ENCODE measurements around the gene IMP3. TPM values are rescaled to one million over a fixed set of nuclear protein-coding genes. Genes with fewer than 3 reads are reported as not detected.
"Not testable (repeated sequence)": the region's sequence is repeated elsewhere in the genome, so short reads cannot be mapped to it uniquely, and the experiment has no call there.

IMP3 gene
- total RNA-seq, 1 donor from 2014 or later, result 43.3 TPM

- peak; percentile 23 for ATAC-seq
- intact Hi-C loops (cut with DNase I), result no loop called here
- DNase-seq (ENCODE audit: missing footprints), result no peak
Measured at GRCh38 chr15:75640483-75641178, 607 bp upstream of the IMP3 start.

GRCh38 chr15:75639191-75639708 is 774 bp downstream of the IMP3 start:
- intact Hi-C loops (cut with DNase I), result loop anchor here (2.0 kb wide), 1 partner anchor 36 kb away; no protein-coding TSS in a partner anchor
- ATAC-seq (no peak), DNase-seq (ENCODE audit: missing footprints) (no peak)

- intact Hi-C loops (cut with DNase I), result loop anchor here (2.0 kb wide), 1 partner anchor 37 kb away; no protein-coding TSS in a partner anchor
- DNase-seq (ENCODE audit: missing footprints) (no peak), ATAC-seq (no peak)
Measured at GRCh38 chr15:75637245-75638009, 2.6 kb downstream of the IMP3 start.

GRCh38 chr15:75636026-75636425 is 4.0 kb downstream of the IMP3 start:
- no peak for DNase-seq (ENCODE audit: missing footprints)
- no peak for ATAC-seq
- intact Hi-C loops (cut with DNase I), result no loop called here

GRCh38 chr15:75633922-75634321 is 6.1 kb downstream of the IMP3 start:
- DNase-seq (ENCODE audit: missing footprints); intact Hi-C loops (cut with DNase I); ATAC-seq: not testable (repeated sequence)

- ATAC-seq (no peak), DNase-seq (ENCODE audit: missing footprints) (no peak)
- intact Hi-C loops (cut with DNase I), result no loop called here
Measured at GRCh38 chr15:75631935-75632334, 8.1 kb downstream of the IMP3 start.

GRCh38 chr15:75625542-75626347 is 14.3 kb downstream of the IMP3 start, which contains the start of gene SNUPN:
Gene SNUPN (minus strand): TSS chr15:75625725. CDS start chr15:75621051, 4,674 bp downstream.
- DNase-seq (ENCODE audit: missing footprints), result peak; percentile 97
- intact Hi-C loops (cut with DNase I), result loop anchor here (5.0 kb wide), 3 partner anchors 48 to 258 kb away; partner anchors contain the start of genes MAN2C1, PTPN9 and SIN3A
- ATAC-seq, result peak; percentile 94

GRCh38 chr15:75622505-75622904 is 17.5 kb downstream of the IMP3 start:
- no peak for ATAC-seq
- no peak for DNase-seq (ENCODE audit: missing footprints)
- intact Hi-C loops (cut with DNase I), result no loop called here

- DNase-seq (ENCODE audit: missing footprints) (peak; percentile 89), ATAC-seq (peak; percentile 78)
- intact Hi-C loops (cut with DNase I), result no loop called here
Measured at GRCh38 chr15:75620841-75621391, 19.1 kb downstream of the IMP3 start.

GRCh38 chr15:75620058-75620820 is 19.8 kb downstream of the IMP3 start:
- DNase-seq (ENCODE audit: missing footprints), result no peak
- ATAC-seq, result peak; percentile 58
- intact Hi-C loops (cut with DNase I), result no loop called here

GRCh38 chr15:75616766-75617165 is 23.3 kb downstream of the IMP3 start:
- intact Hi-C loops (cut with DNase I), result no loop called here
- ATAC-seq (no peak), DNase-seq (ENCODE audit: missing footprints) (no peak)

GRCh38 chr15:75606711-75607699 is 33.0 kb downstream of the IMP3 start:
- ATAC-seq, result no peak
- DNase-seq (ENCODE audit: missing footprints), result no peak

GRCh38 chr15:75606026-75606425 is 34.0 kb downstream of the IMP3 start:
- ATAC-seq, result no peak
- intact Hi-C loops (cut with DNase I), result no loop called here
- no peak for DNase-seq (ENCODE audit: missing footprints)

More at GRCh38 chr15:75606711-75607699, 33.0 kb downstream of the IMP3 start:
- intact Hi-C loops (cut with DNase I), result no loop called here

- intact Hi-C loops (cut with DNase I), result no loop called here
- ATAC-seq, result no peak
- no peak for DNase-seq (ENCODE audit: missing footprints)
Measured at GRCh38 chr15:75599401-75599800, 40.6 kb downstream of the IMP3 start.

- DNase-seq (ENCODE audit: missing footprints), result no peak
- intact Hi-C loops (cut with DNase I), result no loop called here
- ATAC-seq, result no peak
Measured at GRCh38 chr15:75598361-75598760, 41.7 kb downstream of the IMP3 start.

- ATAC-seq, result no peak
- intact Hi-C loops (cut with DNase I), result no loop called here
Measured at GRCh38 chr15:75597667-75598341, 42.2 kb downstream of the IMP3 start.

More at GRCh38 chr15:75597667-75598341, 42.2 kb downstream of the IMP3 start:
- DNase-seq (ENCODE audit: missing footprints), result no peak

Data from Right ventricle myocardium inferior (tissue), 1 donor.